ENCODE results near the gene IVD. TPM values are rescaled to one million over a fixed set of nuclear protein-coding genes. Genes with fewer than 3 reads are reported as not detected.

The IVD gene
- total and polyA plus RNA-seq, 4 experiments from 2014 or later: 25.7 to 62.2 (median 41.6) TPM

DNA sequence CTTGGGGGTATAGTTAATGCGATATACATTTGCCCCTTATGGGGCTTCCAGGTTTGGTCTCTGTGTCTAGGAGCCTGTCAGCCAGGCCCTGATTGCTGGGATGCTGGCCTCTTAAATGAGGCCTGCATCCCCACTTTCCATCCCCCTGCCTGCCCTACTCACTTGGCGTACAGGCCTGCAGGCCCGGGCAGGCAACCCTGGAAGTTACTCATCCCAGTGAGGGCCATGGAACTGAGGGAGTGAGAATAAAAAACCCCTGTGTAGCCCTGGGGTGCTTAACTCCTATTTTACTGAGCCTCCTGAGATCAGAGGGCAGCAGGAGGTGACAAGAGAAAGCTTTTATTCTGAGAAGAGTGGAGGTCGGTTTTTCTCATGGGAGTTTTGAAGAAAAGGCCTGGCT lies 45.6 kb upstream of the IVD start:
- Mint-ChIP-seq H3K4me1 (peaks cover 5 to 21% (median 7%) of the 10 kb centered on the region in 4 donors), H3K9me3 (no peaks in the 10 kb centered on the region), H3K4me3 (no peak overlapping the region), H3K36me3 (peaks cover 0 to 4% of the 10 kb centered on the region in 2 donors), H3K27me3 (peaks cover 0 to 4% of the 10 kb centered on the region in 2 donors), H3K27ac (no peak overlapping the region)
- H3K36me3 ChIP-seq (ENCODE audit: insufficient read depth, low read length): no peaks in the 10 kb centered on the region
- peaks cover 13% of the 10 kb centered on the region for H3K4me1 ChIP-seq (ENCODE audit: insufficient read depth, low read length)
- DNase-seq: no peak
- no peak overlapping the region for H3K4me3 ChIP-seq (ENCODE audit: low read length in 2 of 2)
- H3K27me3 ChIP-seq (ENCODE audit: insufficient read depth, low read length): no peaks in the 10 kb centered on the region
- ChIA-PET CTCF (ENCODE audit: partially characterized antibody) (interaction anchor here (1.6 kb wide), 2 partner anchors 15 to 20 kb away, joined by 3 to 4 read pairs; no protein-coding TSS in a partner anchor), POLR2A (ENCODE audit: partially characterized antibody) (no interaction called here)
- no peak overlapping the region for H3K27ac ChIP-seq (ENCODE audit: low read depth, low read length)
- intact Hi-C loops (cut with micrococcal nuclease): no loop called here
- no peaks in the 10 kb centered on the region for H3K9me3 ChIP-seq (ENCODE audit: control insufficient read depth in 1 of 2, low read length in 2 of 2)

DNA sequence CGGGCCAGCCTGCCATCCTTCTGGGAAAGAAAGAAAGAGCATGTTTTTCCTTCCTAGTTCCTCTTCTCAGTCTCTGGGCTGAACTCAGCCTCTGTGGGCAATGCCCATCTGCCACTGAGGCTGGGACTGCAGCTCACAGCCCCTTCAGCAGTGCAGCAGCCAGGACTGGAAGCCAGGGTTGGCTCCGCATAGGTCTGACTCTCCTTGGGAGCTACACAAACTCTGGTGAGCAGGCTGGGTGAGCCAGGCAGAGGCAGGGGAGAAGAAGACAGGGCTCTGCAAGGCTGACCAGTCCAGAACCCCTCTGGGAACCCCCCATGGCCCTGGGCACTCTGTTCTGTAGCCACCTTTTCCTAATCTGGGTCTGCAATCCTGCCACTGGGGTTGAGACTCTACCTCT lies 44.0 kb upstream of the IVD start:
- Histone ChIP-seq H3K36me3 (ENCODE audit: insufficient read depth, low read length) (no peaks in the 10 kb centered on the region), H3K4me3 (ENCODE audit: low read length in 2 of 2) (no peak overlapping the region), H3K27ac (ENCODE audit: low read depth, low read length) (no peak overlapping the region), H3K4me1 (ENCODE audit: insufficient read depth, low read length) (peaks cover 22% of the 10 kb centered on the region), H3K27me3 (ENCODE audit: insufficient read depth, low read length) (no peaks in the 10 kb centered on the region), H3K9me3 (ENCODE audit: control insufficient read depth in 1 of 2, low read length in 2 of 2) (no peaks in the 10 kb centered on the region)
- ChIA-PET POLR2A (ENCODE audit: partially characterized antibody) (no interaction called here), CTCF (ENCODE audit: partially characterized antibody) (interaction anchor here (0.9 to 1.6 kb wide), 2 partner anchors 22 to 50 kb away, joined by 3 read pairs; no protein-coding TSS in a partner anchor)
- H3K27ac Mint-ChIP-seq: no peak overlapping the region
- intact Hi-C loops (cut with micrococcal nuclease): no loop called here
- H3K9me3 Mint-ChIP-seq: no peaks in the 10 kb centered on the region
- peaks cover 0 to 4% of the 10 kb centered on the region in 2 donors for H3K36me3 Mint-ChIP-seq
- H3K4me1 Mint-ChIP-seq: peaks cover 6 to 36% (median 11%) of the 10 kb centered on the region in 4 donors
- H3K4me3 Mint-ChIP-seq: no peak overlapping the region
- DNase-seq: no peak
- peaks cover 0 to 2% of the 10 kb centered on the region in 2 donors for H3K27me3 Mint-ChIP-seq

DNA sequence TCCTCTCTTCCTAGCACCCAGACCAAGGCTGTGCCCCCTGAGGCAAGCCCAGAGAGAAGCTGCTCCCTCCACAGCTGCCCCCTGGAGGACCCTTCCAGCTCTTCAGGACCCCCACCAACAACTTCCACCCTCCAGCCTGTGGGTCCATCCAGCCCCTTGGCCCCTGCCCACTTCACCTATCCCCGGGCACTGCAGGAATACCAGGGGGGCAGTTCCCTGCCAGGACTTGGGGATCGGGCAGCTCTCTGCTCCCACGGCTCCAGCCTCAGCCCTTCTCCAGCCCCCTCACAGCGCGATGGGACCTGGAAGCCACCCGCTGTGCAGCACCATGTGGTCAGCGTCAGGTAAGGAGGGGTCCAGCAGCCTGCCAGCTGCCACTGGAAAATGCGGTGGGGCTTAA lies 42.0 kb upstream of the IVD start:
- H3K27ac ChIP-seq (ENCODE audit: low read depth, low read length): no peak overlapping the region
- Mint-ChIP-seq H3K27me3 (no peaks in the 10 kb centered on the region), H3K4me3 (peak overlapping the region in 1 of 8 donors; percentile 41), H3K9me3 (no peaks in the 10 kb centered on the region), H3K27ac (no peak overlapping the region), H3K36me3 (peaks cover 0 to 4% of the 10 kb centered on the region in 2 donors), H3K4me1 (peaks cover 13 to 47% (median 20%) of the 10 kb centered on the region in 4 donors)
- no peaks in the 10 kb centered on the region for H3K36me3 ChIP-seq (ENCODE audit: insufficient read depth, low read length)
- no peaks in the 10 kb centered on the region for H3K9me3 ChIP-seq (ENCODE audit: control insufficient read depth in 1 of 2, low read length in 2 of 2)
- CTCF ChIA-PET (ENCODE audit: partially characterized antibody): no interaction called here
- no peaks in the 10 kb centered on the region for H3K27me3 ChIP-seq (ENCODE audit: insufficient read depth, low read length)
- POLR2A ChIA-PET (ENCODE audit: partially characterized antibody): interaction anchor here (1.0 kb wide), 1 partner anchor 54 kb away, joined by 3 read pairs; no protein-coding TSS in a partner anchor
- H3K4me1 ChIP-seq (ENCODE audit: insufficient read depth, low read length): peaks cover 30% of the 10 kb centered on the region
- no peak overlapping the region for H3K4me3 ChIP-seq (ENCODE audit: low read length in 2 of 2)
- intact Hi-C loops (cut with micrococcal nuclease): no loop called here
- no peak for DNase-seq

DNA sequence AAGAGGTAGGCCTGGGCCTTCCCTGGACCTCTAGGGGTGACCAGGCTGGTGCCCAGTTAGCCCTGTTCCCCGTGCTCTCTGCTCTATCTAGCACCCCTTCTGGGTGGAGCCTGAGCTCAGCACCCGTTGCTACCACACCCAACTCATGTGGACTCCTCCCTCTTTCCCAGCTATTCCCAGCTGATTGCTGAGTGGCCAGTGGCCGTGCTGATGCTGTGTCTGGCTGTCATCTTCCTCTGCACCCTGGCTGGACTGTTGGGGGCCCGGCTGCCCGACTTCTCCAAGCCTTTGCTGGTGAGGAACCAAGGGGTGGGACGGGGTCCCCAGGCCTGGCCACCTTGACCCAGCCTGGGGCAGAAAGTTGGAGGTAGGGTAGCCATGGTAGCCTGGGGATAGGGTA lies 41.3 kb upstream of the IVD start:
- H3K9me3 Mint-ChIP-seq: no peaks in the 10 kb centered on the region
- peaks cover 24% of the 10 kb centered on the region for H3K4me1 ChIP-seq (ENCODE audit: insufficient read depth, low read length)
- intact Hi-C loops (cut with micrococcal nuclease): no loop called here
- no peak overlapping the region for H3K4me3 Mint-ChIP-seq
- DNase-seq: no peak
- no peaks in the 10 kb centered on the region for H3K36me3 ChIP-seq (ENCODE audit: insufficient read depth, low read length)
- H3K4me3 ChIP-seq (ENCODE audit: low read length in 2 of 2): no peak overlapping the region
- no peaks in the 10 kb centered on the region for H3K9me3 ChIP-seq (ENCODE audit: control insufficient read depth in 1 of 2, low read length in 2 of 2)
- H3K27me3 ChIP-seq (ENCODE audit: insufficient read depth, low read length): no peaks in the 10 kb centered on the region
- POLR2A ChIA-PET (ENCODE audit: partially characterized antibody): interaction anchor here (1.0 kb wide), 1 partner anchor 55 kb away, joined by 3 read pairs; no protein-coding TSS in a partner anchor
- H3K4me1 Mint-ChIP-seq: peaks cover 13 to 41% (median 19%) of the 10 kb centered on the region in 4 donors
- H3K27ac Mint-ChIP-seq: no peak overlapping the region
- H3K27me3 Mint-ChIP-seq: no peaks in the 10 kb centered on the region
- CTCF ChIA-PET (ENCODE audit: partially characterized antibody): interaction anchor here (1.1 kb wide), 1 partner anchor 11 kb away, joined by 3 read pairs; no protein-coding TSS in a partner anchor
- no peak overlapping the region for H3K27ac ChIP-seq (ENCODE audit: low read depth, low read length)
- H3K36me3 Mint-ChIP-seq: peaks cover 0 to 4% of the 10 kb centered on the region in 2 donors

DNA sequence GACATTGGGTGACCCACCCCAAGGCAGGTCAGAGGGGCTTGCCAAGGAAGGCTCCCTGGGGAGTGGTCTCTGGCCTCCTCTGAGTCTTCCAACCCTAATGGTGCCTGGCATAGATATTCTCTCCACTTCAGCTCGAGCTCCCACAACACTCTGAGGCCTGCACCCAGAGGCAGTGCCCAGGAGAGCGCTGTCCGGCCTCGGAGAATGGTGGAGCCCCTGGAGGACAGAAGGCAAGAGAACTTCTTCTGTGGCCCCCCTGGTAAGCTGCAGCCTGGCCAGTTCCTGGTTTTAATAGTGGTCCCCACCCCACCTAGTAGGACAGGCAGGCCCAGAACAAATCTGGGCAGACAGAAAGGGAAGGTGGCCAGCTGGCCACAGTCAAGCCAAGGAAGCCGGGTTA lies 40.6 kb upstream of the IVD start:
- Histone ChIP-seq H3K4me1 (ENCODE audit: insufficient read depth, low read length) (peaks cover 24% of the 10 kb centered on the region), H3K9me3 (ENCODE audit: control insufficient read depth in 1 of 2, low read length in 2 of 2) (no peaks in the 10 kb centered on the region), H3K27ac (ENCODE audit: low read depth, low read length) (no peak overlapping the region), H3K4me3 (ENCODE audit: low read length in 2 of 2) (no peak overlapping the region), H3K36me3 (ENCODE audit: insufficient read depth, low read length) (no peaks in the 10 kb centered on the region), H3K27me3 (ENCODE audit: insufficient read depth, low read length) (no peaks in the 10 kb centered on the region)
- intact Hi-C loops (cut with micrococcal nuclease): loop anchor here (5.0 kb wide), 2 partner anchors 42 to 202 kb away; partner anchors contain the start of genes CCDC32, IVD and RPUSD2
- DNase-seq: no peak
- Mint-ChIP-seq H3K4me3 (peak overlapping the region in 1 of 8 donors; percentile 51), H3K9me3 (no peaks in the 10 kb centered on the region), H3K4me1 (peaks cover 13 to 35% (median 19%) of the 10 kb centered on the region in 4 donors), H3K27me3 (no peaks in the 10 kb centered on the region), H3K27ac (no peak overlapping the region), H3K36me3 (peaks cover 0 to 4% of the 10 kb centered on the region in 2 donors)
- ChIA-PET POLR2A (ENCODE audit: partially characterized antibody) (no interaction called here), CTCF (ENCODE audit: partially characterized antibody) (interaction anchor here (1.0 to 4.3 kb wide), 6 partner anchors 10 to 57 kb away, joined by 3 to 26 read pairs (median 4); no protein-coding TSS in a partner anchor)

DNA sequence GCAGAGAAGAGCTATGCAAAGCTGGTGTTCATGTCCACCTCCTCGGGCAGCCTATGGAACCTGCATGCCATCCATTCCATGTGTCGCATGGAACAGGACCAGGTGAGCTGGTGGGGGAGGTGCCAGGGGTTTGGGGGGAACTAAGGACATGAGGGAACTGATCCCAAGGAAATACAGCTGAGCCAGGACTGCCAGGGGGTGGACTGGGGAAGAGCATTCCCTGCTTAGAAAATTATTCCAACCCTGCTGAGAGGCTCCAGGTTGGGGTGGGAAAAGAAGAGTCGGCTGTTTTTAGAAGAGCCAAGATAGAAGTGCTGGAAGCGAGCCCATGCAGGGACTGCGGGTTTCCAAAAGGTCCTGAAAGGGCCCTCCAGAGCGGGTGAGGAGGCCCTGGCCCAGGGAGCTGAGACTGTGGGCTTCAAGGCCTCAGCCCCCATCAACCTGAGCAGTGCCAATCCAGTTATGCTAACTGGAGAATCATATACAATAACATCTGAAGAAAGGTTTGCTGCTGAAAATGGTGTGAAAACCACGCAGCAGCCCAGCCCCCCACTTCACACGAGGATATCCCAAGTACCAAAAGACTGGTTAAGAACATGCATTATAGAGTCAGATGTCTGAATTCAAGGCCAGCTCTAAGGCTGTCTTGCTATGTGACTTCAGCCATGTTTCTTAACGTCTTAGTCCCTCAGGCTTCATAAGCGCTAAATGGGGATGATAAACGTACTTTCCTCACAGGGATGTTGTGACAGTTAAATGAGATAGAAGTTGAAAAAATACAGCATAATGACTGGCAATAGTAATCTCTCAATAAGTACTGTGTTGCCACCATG lies 39.8 kb upstream of the IVD start:
- H3K27me3 ChIP-seq (ENCODE audit: insufficient read depth, low read length): no peaks in the 10 kb centered on the region
- no peak overlapping the region for H3K4me3 ChIP-seq (ENCODE audit: low read length in 2 of 2)
- H3K36me3 ChIP-seq (ENCODE audit: insufficient read depth, low read length): no peaks in the 10 kb centered on the region
- no peak overlapping the region for H3K27ac ChIP-seq (ENCODE audit: low read depth, low read length)
- H3K9me3 ChIP-seq (ENCODE audit: control insufficient read depth in 1 of 2, low read length in 2 of 2): no peaks in the 10 kb centered on the region
- peak overlapping the region in 2 of 7 donors; percentile 12 to 43 for H3K27ac Mint-ChIP-seq
- DNase-seq: no peak
- intact Hi-C loops (cut with micrococcal nuclease): loop anchor here (5.0 kb wide), 2 partner anchors 41 to 201 kb away; partner anchors contain the start of genes CCDC32, IVD and RPUSD2
- peaks cover 24% of the 10 kb centered on the region for H3K4me1 ChIP-seq (ENCODE audit: insufficient read depth, low read length)
- peaks cover 13 to 35% (median 19%) of the 10 kb centered on the region in 4 donors for H3K4me1 Mint-ChIP-seq
- ChIA-PET CTCF (ENCODE audit: partially characterized antibody) (interaction anchor here (1.0 to 4.3 kb wide), 8 partner anchors 21 to 87 kb away, joined by 3 to 26 read pairs (median 4); no protein-coding TSS in a partner anchor), POLR2A (ENCODE audit: partially characterized antibody) (interaction anchor here (0.9 to 2.7 kb wide), 3 partner anchors 8 to 40 kb away, joined by 3 to 12 read pairs (median 4); partner anchors contain the start of gene IVD)
- peaks cover 0 to 4% of the 10 kb centered on the region in 2 donors for H3K36me3 Mint-ChIP-seq
- H3K4me3 Mint-ChIP-seq: peak overlapping the region in 4 of 8 donors; percentile 13 to 66 (median 55)
- H3K27me3 Mint-ChIP-seq: no peaks in the 10 kb centered on the region
- no peaks in the 10 kb centered on the region for H3K9me3 Mint-ChIP-seq

All from CD4-positive, alpha-beta memory T cell (primary cell).